ENCODE data around the gene OR8D1.

Gene OR8D1

GRCh38 chr11:124313131-124313530, 618 bp downstream of the OR8D1 start:
- POLR2A ChIA-PET = no interaction called here
- TF ChIP-seq CTCF (IDR thresholded peaks at IDR 0.05; ENCODE audit: control extremely low read depth, extremely low read depth, low read depth, missing control alignments) = no peak
- CTCF ChIA-PET = no interaction called here
- DNase-seq (ENCODE audit: extremely low spot score) = no peak

GRCh38 chr11:124311670-124312069, 2.1 kb downstream of the OR8D1 start:
- CTCF ChIA-PET = interaction anchor here (1.6 kb wide), 1 partner anchor 11 kb away, joined by 4 read pairs; no protein-coding TSS in a partner anchor
- POLR2A ChIA-PET = no interaction called here
- TF ChIP-seq CTCF (IDR thresholded peaks at IDR 0.05; ENCODE audit: control extremely low read depth, extremely low read depth, low read depth, missing control alignments) = no peak
- no peak for DNase-seq (ENCODE audit: extremely low spot score)

- ChIA-PET CTCF (interaction anchor here (1.6 kb wide), 1 partner anchor 11 kb away, joined by 4 read pairs; no protein-coding TSS in a partner anchor), POLR2A (no interaction called here)
- no peak for TF ChIP-seq CTCF (IDR thresholded peaks at IDR 0.05; ENCODE audit: control extremely low read depth, extremely low read depth, low read depth, missing control alignments)
- no peak for DNase-seq (ENCODE audit: extremely low spot score)
Measured at GRCh38 chr11:124311269-124311668, 2.5 kb downstream of the OR8D1 start.

- no peak for TF ChIP-seq CTCF (IDR thresholded peaks at IDR 0.05; ENCODE audit: control extremely low read depth, extremely low read depth, low read depth, missing control alignments)
- ChIA-PET POLR2A (no interaction called here), CTCF (interaction anchor here (1.6 kb wide), 1 partner anchor 12 kb away, joined by 4 read pairs; no protein-coding TSS in a partner anchor)
- DNase-seq (ENCODE audit: extremely low spot score) = no peak
Measured at GRCh38 chr11:124310721-124311120, 3.0 kb downstream of the OR8D1 start.

- CTCF ChIA-PET = no interaction called here
- DNase-seq (ENCODE audit: extremely low spot score) = no peak
- TF ChIP-seq CTCF (IDR thresholded peaks at IDR 0.05; ENCODE audit: control extremely low read depth, extremely low read depth, low read depth, missing control alignments) = no peak
- POLR2A ChIA-PET = no interaction called here
Measured at GRCh38 chr11:124307093-124307492, 6.7 kb downstream of the OR8D1 start.

- CTCF ChIA-PET = no interaction called here
- POLR2A ChIA-PET = no interaction called here
- no peak for DNase-seq (ENCODE audit: extremely low spot score)
- no peak for TF ChIP-seq CTCF (IDR thresholded peaks at IDR 0.05; ENCODE audit: control extremely low read depth, extremely low read depth, low read depth, missing control alignments)
Measured at GRCh38 chr11:124302347-124303125, 11.2 kb downstream of the OR8D1 start.

Measured in GM10248 (cell line).